HG02938 (cell line): ENCODE results near the gene VCAN.
A peak's percentile ranks its signal among the peaks of the same experiment; 100 is the strongest.

ENCODE experiments used
- ATAC-seq: cut with Tn5 transposase; IDR thresholded peaks from one replicate; pipeline ENCODE4 v1.9.1; 2021; ENCODE audit warnings: mild to moderate bottlenecking, moderate library complexity; ENCODE audit not compliant: unreplicated experiment

VCAN gene

DNA sequence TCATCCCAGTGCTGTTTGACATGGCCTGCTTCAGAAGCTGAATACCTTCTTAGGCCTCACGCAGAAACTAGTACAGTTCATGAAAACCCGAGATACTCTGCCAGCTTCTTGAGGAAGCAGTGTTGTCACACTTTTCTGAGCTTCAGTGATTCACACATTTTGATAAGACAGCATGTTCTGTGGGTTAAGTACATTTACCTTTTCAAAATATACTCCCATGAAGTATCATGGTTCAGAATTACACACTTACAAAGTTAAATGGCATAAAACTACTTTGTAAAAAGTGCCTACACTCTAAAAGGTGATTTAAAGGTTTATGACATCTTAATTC lies 56.9 kb downstream of the VCAN start:
- no peak for ATAC-seq

DNA sequence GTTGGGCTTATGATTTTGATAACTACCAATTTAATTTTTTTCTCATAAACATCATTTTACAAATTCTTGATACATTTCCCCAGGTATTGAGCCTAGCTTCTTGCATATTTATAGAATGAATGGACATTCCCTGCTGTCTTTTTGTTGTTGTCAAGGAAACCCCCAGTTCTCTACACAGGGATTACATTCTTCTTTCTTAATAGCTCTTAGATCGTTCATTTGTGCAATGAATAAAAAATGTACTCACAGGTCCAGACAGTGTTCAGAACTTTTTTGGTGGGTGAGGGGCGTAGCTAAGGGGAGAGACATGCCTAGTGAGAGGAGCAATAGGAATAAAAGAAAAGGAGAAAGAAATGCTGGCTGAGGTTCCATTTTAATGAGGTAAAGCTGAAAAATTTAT lies 58.6 kb downstream of the VCAN start:
- ATAC-seq = no peak

DNA sequence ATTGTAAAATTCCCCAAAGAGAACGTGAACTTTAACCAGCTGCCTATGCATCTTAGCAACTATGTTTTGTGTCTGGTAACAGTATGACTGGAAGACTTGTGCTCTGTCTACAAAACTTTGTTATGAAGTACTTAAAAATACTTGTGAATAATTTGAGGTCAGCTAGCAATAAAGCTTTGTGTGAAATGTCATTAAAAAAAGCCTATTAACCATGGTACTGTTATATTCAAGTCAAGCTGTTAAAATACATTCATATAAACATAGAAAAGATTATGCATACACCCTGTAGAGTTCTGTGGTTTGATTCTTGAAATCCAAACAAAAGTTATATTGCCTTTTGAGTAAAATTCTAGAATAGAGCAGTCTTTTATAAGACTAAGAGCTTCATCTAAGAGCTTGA lies 60.1 kb downstream of the VCAN start:
- no peak for ATAC-seq

DNA sequence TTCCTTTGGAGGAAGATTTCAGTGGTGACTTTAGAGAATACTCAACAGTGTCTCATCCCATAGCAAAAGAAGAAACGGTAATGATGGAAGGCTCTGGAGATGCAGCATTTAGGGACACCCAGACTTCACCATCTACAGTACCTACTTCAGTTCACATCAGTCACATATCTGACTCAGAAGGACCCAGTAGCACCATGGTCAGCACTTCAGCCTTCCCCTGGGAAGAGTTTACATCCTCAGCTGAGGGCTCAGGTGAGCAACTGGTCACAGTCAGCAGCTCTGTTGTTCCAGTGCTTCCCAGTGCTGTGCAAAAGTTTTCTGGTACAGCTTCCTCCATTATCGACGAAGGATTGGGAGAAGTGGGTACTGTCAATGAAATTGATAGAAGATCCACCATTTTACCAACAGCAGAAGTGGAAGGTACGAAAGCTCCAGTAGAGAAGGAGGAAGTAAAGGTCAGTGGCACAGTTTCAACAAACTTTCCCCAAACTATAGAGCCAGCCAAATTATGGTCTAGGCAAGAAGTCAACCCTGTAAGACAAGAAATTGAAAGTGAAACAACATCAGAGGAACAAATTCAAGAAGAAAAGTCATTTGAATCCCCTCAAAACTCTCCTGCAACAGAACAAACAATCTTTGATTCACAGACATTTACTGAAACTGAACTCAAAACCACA lies 67.4 kb downstream of the VCAN start:
- ATAC-seq = peak; percentile 88

DNA sequence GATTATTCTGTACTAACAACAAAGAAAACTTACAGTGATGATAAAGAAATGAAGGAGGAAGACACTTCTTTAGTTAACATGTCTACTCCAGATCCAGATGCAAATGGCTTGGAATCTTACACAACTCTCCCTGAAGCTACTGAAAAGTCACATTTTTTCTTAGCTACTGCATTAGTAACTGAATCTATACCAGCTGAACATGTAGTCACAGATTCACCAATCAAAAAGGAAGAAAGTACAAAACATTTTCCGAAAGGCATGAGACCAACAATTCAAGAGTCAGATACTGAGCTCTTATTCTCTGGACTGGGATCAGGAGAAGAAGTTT lies 67.9 kb downstream of the VCAN start:
- no peak for ATAC-seq

DNA sequence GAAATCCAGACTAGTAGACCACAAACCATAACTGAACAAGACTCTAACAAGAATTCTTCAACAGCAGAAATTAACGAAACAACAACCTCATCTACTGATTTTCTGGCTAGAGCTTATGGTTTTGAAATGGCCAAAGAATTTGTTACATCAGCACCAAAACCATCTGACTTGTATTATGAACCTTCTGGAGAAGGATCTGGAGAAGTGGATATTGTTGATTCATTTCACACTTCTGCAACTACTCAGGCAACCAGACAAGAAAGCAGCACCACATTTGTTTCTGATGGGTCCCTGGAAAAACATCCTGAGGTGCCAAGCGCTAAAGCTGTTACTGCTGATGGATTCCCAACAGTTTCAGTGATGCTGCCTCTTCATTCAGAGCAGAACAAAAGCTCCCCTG lies 68.6 kb downstream of the VCAN start:
- ATAC-seq = no peak

DNA sequence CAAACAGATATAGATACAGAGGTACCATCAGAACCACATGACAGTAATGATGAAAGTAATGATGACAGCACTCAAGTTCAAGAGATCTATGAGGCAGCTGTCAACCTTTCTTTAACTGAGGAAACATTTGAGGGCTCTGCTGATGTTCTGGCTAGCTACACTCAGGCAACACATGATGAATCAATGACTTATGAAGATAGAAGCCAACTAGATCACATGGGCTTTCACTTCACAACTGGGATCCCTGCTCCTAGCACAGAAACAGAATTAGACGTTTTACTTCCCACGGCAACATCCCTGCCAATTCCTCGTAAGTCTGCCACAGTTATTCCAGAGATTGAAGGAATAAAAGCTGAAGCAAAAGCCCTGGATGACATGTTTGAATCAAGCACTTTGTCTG lies 69.2 kb downstream of the VCAN start:
- no peak for ATAC-seq

DNA sequence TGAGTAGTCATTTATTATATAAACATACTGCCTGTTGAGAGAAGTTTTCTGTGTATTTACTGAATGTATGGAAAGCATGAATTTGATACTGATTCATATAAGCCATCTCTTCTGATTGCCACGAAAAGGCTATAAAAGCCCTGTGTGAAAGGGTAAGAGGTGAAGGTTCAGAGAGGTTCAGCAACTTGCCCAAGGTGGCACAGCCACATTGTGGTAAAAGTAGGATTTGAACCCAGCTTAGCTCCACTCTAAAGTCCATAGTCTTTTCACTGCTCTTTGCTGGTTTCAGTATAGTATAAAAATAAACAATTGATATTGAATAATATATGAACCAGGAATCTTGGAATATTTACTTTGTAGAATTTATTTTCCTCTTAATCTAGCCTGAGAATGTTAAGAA lies 71.3 kb downstream of the VCAN start:
- ATAC-seq = no peak

DNA sequence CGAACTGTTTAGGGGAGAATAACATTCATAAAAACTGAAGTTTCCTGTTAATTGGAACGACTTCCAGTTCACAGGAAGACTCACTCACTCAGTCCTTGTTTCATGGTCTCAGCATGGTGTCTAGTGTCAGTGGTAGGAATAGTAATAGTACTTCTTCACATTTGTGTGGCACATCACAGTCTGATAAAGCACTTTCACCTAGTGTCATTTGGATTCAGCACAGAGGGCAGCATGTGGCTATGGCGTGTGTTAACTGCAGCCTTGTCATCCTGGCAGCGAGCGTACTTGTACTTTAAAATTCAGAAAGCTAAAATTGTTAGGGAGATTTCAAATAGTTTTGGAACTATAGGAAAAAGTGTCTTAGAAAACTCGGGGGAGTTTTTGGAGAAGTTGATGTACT lies 72.4 kb downstream of the VCAN start:
- ATAC-seq = no peak

DNA sequence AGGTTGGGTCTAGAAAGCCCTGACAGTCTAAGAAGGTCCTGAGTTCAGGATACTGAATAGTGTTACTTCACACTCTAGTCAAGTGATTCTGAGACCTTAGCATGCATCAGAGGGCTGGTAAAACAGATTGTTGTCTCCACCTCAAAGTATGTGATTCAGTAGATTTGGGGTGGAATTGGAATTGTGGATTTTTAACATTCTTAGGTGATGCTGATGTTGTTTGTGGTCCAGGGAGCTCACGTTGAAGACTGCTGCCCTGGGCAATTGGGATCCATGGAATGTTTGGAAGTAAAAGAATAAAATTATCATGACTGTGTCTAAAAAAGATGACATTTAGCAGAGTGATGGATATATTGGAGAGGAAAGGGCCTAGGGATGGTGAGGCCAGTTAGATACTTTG lies 75.6 kb downstream of the VCAN start:
- ATAC-seq = no peak

DNA sequence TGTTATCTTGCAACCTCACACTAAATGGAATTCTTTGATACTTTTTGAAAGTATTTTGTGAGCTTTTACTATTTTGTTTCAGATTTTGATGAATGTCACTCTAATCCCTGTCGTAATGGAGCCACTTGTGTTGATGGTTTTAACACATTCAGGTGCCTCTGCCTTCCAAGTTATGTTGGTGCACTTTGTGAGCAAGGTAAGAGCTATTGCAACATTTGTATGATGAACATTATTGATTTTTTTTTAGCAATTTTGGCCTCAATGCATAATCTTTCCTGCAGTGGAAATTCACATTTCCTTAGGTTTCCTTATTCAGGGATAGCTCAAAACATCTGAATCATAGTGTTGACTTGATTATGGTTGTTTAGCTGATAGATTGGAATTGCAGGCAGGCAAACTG lies 76.3 kb downstream of the VCAN start:
- ATAC-seq = no peak

DNA sequence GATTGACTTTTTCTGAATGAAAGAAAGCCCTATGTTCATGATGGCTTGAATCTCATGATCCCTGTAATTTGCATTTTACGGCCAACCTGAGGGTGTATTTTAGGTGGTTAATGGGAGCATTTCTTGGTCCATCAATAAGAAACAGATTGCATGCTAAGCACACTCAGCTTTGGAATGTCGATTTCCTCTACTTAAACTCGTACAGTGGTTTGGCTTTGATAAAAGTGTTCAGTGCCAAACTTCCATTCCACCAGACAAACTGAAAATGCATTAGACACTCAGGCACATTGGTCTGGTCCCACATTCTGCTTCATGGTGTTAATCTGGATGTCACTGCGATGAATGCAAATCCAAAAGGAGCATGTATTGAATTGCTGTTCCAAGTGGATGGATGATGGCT lies 77.0 kb downstream of the VCAN start:
- no peak for ATAC-seq

DNA sequence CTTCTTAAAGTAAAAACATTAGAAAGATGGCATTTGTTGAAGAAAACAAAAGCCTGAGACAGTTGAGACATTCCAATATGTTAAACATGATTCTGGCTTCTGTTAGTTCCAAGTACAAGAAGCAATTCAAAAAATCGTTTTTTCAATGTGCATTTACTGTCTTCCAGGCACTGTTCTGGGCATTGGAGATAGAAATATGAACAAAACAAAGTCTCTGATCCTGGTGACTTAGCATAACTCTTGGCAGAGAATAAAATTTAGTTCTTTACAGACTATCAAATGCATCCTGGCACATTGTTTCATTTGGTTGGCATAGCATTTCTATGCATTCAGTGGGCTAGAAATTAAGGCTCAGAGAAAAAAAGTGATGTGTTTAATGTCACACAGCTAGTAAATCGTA lies 77.5 kb downstream of the VCAN start:
- ATAC-seq = no peak

DNA sequence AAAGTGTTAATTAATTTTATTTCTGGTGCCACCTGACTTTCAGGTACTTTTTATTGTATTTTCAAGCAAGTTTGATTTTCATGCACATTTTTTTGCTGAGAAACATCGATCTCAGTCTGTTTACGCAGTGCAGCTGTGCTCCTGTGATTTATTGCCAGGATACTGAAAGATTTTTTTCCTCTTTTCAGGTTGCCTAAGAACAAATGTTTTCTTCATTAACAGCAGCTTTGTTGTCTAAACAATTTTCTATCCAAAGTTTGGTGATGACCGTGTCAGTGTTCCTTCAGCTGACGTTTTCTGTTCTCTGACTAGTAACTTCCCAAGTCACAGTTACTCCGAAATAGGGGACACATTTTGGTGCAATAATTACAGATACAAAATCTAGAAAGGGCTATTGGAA lies 78.1 kb downstream of the VCAN start:
- ATAC-seq = no peak

DNA sequence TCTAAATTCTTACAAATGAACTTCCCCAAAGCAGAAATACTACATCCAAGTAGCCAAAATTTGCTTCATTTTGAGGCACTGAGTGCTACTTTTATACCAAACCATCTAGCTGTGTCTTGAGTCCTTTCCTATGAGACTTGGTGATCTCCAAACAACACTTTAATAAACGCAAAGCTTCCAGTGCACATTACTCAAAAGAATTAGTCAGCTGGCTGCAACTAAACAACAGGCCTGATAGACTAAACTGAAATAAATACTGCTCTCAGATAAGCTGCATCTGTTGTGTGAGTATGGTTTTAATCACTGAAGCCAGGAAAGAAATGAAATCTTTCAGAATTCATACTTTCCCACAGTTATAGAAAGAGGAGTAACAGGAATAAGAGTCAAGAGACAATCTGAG lies 80.3 kb downstream of the VCAN start:
- ATAC-seq = no peak

DNA sequence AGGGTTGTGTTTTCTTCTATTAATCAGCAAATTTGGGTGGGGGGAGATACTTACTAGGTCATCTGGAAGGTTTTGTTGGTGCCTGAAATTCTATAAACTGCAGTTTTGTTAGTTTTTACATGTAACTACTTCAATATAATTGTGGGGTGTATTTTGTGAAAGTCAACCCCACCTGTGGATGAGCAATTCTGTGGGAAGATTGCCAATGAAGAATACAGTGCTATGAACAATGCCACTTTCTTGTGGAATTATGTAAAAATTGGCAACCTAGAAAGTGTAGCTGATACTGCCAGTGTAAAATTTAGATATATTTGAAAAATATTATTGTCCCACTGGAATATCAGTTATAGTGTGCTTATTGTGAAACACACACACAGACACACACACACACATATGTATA lies 80.7 kb downstream of the VCAN start:
- no peak for ATAC-seq

DNA sequence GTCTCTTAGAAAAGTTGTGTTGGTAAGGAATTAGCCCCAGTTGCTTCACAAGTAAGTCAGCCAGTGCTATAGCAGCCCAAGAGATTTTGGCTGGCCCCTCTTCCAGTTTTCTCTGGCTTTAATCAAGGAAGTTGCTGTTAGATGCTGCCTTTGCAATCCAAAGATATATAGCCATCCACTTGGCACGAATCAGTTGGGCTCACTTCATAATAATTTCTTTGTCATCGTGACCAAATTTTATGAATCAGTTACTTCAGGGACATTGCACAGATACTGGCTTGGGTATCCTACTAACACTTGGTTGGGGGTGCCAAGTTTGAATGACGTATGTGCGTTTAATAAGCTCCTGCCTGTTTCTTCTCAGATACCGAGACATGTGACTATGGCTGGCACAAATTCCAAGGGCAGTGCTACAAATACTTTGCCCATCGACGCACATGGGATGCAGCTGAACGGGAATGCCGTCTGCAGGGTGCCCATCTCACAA lies 81.5 kb downstream of the VCAN start:
- ATAC-seq = no peak

DNA sequence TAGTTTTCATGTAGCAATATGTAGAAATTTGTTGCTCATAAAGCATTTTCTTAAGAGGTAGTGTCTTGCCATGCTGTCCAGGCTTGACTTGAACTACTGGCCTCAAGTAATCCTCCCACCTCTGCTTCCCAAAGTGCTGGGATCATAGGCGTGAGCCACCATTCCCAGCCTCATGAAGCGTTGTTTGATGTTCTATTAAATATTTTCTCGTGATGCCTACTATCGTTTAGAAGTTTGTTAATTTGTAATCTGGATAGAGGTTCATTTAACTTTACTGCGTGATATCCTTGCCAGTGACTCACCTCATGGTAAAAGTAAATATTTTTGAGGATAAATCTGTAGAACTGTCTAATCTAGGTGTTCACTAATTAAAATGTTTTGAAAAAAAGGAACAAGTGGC lies 82.6 kb downstream of the VCAN start:
- ATAC-seq = no peak

DNA sequence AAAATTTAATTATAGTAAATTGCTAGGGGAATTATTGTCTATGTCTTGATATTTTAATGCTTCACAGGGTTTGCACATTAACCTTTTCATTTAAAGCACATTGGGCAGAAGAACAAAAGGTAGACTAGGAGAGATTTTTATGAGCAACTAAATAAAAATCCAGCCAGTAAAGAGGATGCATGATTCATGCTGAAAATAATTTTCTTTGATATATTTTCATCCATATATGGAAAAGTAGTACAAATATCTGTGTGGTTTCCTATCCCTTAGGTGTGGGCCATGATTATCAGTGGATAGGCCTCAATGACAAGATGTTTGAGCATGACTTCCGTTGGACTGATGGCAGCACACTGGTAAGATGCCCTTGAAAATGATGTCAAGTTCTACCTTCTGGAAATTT lies 83.1 kb downstream of the VCAN start:
- ATAC-seq = no peak

DNA sequence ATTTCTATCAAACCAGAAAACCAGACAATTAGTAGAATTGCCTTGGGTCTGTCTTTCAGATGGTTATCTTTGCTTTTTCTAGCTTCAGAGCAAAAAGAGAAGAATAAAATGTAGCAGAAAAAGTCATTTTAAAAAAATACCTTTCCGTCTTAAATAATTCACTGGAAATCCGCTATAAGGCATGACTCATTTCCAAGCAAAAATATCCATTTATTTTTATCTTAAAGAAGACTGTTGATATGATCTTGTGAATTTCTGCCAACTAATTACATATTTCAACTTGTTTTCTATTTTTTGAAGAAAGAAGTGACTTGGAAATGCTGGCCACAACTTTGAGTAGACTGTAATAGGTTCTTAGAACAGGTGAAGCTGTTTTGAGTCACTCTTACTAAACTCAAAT lies 83.7 kb downstream of the VCAN start:
- no peak for ATAC-seq

DNA sequence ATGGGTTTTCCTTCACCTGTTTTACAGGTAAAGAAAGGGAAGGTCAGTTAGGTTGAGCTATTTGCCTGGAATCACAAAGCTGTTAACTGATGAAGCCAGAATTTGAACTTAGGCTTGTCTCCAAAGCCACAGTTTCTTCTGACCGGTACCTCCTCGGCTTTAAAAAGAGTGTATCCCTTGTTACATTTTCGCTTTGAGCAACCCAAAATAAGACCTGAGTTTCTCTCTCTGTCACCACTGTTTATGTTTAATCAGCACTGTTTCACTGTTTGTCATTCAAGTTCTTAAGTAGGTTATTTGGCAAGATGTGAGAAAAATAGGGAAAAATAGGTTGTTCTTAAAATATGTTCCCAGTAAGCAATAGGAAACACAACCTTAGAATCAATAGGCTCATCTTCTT lies 84.6 kb downstream of the VCAN start:
- ATAC-seq = no peak

DNA sequence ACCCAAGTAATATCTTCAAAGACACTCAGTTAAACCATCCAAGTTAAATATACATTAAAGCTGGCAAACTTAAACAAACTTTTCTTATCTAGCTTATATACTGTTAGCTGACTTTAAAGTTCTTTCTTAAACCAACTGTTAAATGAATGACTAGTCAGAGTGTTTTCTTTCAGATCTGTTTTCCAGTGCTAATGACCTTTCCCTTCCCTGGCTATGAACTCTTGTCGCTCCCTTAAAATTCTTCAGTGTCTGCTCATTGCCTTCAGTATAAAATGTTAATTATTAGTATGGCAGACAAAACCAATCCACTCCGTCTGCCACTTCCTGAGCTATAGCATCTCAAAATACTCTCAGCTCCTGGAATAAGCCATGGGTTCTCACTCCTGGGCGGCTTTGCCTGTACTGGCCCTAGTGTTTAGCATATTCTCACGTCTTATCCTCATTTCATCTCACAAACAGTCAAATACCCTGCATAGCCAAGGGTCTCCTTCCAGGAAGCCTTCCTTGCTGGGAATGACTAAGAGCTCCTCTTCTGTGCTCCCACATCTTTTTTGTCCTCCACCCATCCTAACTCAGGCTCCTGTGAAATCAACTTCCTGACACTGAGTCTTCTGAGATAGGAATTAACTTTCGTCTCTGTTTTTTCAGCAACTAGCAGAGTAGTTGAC lies 87.7 kb downstream of the VCAN start:
- no peak for ATAC-seq

DNA sequence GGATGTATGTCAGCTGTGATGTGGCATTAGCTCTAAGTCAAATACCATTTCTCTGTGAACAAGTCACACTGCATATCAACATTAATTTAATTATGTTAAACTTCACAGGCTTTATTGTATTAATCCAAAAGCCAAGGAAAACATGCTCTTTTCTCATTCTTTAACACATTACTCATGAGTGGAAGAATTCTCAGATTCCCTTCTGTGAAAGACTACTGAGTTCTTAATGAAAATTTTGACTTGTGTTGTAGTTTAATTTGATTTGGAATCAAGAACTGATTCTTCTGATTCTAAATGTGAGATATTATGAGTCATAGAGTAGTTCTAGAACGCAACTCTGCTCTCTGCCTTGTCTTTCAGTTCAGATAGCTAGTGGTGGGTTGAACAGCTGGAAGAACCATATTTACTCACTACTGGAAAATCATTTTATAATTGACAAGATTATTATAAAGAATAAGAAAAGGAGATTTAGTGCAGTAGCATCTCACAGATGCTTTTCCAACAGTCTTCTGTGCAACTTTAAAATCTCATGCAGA lies 90.6 kb downstream of the VCAN start:
- no peak for ATAC-seq
